GM19452 (cell line): ENCODE results near the gene UNC45A.
"Not testable (repeated sequence)": the region's sequence is repeated elsewhere in the genome, so short reads cannot be mapped to it uniquely, and the experiment has no call there.

Source experiments
- ATAC-seq: cut with Tn5 transposase; IDR thresholded peaks from one replicate; pipeline ENCODE4 v1.9.1; 2021; ENCODE audit not compliant: unreplicated experiment

UNC45A gene

GRCh38 chr15:90915808-90916440 is 19.2 kb upstream of the UNC45A start:
- ATAC-seq = no peak

DNA sequence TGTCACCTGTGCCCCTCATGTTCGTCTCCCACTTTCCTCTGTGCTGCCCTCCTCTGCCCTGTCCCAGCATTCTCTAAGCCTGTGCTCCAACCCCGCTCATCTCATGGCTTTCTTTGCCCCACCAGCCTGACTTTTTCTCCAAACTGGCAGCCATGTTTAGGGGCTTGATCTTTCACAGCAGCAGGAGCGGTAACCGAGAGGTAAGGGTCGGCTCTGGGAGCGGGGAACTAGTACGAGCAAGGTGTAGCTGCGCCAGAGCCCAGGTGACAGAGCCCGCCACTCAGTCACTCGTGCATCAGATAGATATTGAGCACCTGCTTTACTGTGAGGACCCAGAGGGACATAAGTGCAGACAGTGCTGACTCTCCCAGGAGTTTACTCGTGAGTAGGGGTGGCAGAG is 18.6 kb upstream of the UNC45A start:
- ATAC-seq = no peak

DNA sequence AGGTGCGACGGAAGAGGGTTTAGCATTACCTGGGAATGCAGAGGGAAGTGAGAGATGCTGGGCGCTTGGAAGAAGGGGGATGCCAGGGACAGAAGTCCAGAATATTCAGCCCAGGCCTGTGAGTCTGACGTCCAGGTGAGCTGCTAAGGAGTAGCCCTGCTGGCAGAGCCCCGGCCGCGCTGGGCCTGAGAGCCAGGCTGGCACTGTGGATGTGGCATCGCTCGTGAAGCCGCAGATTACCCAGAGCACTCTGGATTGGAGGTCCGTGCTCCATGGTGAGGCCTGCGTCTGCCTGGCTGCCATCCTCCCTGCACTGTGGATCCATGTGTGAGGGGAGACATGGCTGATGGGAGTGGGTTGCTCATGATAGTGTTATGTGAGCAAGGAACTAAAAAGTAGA is 17.5 kb upstream of the UNC45A start:
- ATAC-seq = no peak

DNA sequence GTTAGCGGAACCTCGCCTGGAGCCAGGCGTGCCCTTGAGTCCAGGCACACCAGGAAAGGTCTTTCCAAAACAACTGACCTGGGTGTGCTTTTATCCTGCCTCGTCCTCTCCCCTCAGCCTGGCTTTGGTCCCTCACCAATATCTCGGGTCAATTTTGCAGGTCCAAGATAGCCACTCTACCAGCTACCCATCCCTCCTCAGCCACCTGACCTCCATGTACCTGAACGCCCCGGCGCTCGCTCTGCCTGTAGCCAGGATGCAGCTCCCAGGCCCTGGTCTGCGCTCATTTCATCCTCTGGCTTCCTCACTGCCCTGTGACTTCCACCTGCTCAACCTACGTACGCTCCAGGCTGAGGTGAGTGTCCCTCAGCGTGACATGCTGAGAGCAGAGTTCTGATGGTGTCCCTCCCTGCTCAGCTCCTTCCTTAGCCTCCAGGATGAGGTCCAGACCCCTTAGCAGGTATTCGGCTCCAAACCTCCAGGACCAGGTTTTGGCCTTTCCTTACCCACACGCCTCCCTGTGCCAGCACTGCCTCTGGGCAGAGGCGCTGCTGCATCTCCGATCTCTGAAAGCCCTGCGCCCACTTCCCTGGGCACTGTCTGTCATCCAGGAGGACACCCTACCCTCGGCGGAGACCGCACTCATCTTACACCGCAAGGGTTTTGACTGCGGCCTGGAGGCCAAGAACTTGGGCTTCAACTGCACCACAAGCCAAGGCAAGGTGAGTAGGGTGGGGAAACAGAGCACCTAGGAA is 16.9 kb upstream of the UNC45A start:
- ATAC-seq = no peak

GRCh38 chr15:90918835-90919234 is 16.2 kb upstream of the UNC45A start:
- no peak for ATAC-seq

- no peak for ATAC-seq
Observed at GRCh38 chr15:90921887-90922286, 13.2 kb upstream of the UNC45A start.

GRCh38 chr15:90922712-90923322 is 12.3 kb upstream of the UNC45A start:
- ATAC-seq = peak; percentile 85

- ATAC-seq = no peak
Observed at GRCh38 chr15:90924375-90924774, 10.7 kb upstream of the UNC45A start.

DNA sequence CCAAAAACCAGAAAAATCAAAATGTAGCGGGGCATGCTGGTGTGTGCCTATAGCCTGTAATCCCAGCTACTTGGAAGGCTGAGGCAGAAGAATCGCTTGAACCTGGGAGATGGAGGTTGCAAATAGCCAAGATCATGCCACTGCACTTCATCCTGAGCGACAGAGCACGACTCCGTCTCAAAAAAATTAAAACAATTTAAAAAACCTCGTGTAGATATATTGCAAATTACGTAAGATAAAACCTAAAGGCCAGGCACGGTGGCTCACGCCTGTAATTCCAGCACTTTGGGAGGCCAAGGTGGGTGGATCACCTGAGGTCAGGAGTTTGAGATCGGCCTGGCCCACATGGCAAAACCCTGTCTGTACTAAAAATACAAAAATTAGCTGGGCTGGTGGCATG is 8.3 kb upstream of the UNC45A start:
- ATAC-seq = not testable (repeated sequence)

DNA sequence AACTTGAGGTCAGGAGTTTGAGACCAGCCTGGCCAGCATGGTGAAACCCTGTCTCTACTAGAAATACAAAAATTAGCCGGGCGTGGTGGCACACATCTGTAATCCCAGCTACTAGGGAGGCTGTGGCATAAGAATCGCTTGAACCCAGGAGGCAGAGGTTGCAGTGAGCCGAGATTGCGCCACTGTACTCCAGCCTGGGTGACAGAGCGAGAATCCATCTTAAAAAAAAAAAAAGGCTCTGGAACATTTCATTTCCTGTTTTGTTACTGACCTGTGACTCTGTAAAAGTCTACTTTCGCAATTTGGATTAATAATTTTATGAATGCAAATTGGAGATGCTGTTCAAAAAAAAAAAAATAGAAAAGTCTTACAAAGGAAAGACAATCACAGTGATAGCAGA is 7.0 kb upstream of the UNC45A start:
- not testable (repeated sequence) for ATAC-seq

DNA sequence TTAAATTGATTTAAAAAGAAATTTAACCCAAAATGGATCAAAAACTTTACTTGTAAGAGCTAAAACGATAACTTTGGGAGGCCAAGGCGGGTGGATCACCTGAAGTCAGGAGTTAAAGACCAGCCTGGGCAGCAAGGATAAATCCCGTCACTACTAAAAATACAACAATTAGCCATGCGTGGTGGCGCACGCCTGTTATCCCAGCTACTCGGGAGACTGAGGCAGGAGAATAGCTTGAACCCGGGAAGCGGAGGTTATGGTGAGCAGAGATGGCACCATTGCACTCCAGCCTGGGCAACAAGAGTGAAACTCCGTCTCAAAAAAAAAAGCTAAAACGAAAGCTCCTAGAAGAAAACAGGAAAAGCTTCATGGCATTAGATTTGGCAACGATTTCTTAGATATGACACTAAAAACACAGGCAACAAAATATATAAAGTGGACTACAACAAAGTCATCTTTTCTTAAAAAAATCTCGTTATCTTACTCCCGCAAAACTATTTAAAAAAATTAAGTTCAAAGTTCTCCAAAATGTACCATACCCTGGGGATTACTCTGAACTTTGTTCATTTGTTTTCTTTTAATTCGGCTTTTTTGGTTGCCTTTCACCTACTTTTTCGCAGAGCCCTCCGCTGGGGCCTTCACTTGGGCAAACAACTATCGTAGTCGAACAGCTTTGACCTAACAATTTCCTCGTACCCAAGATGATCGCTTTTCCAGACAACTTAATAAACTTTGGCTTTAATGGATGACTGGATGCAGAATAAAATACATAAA is 5.7 kb upstream of the UNC45A start:
- ATAC-seq = no peak

DNA sequence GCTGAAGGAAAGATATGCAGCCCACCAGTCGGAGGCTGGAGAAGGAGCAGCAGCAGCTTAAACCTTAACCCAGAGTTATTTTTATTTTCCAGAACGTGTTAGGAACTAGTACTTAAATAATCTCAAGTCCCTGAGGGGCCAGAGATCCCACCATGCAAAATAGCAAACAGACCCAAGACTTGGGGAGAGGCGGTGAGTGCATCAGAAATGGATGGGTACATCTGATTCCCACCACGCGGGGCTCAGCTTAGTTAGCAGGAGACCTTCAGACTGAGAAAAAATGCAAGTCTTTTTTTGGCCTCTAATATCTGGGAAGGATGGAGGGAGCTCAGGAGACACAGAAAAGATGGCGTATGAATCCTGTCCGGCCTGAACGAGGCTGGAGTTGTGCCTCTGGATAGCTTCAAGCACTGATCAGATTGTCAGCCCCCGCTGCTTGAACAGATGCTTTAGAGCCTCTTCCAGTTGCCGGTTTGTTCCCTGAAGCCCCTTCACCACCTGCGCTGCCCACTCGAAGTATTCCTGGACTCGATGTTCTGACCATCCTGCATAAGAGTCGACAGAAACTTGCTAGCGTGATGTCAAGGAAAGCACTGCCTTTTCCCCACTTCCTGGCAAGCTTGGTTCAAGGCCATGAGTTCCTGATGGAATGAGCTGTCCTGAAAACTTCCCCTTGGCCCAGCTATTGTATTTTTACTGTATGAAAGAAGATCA is 4.1 kb upstream of the UNC45A start:
- no peak for ATAC-seq

GRCh38 chr15:90931575-90931827 is 3.6 kb upstream of the UNC45A start:
- no peak for ATAC-seq

GRCh38 chr15:90931828-90932659 is 3.0 kb upstream of the UNC45A start, which contains the start of gene HDDC3:
Gene HDDC3 (minus strand): TSS chr15:90932549. CDS start chr15:90932540, 9 bp downstream.
- ATAC-seq = peak; percentile 45

- ATAC-seq = no peak
Observed at GRCh38 chr15:90932660-90932991, 2.5 kb upstream of the UNC45A start.

GRCh38 chr15:90933301-90933700 is 1.8 kb upstream of the UNC45A start:
- no peak for ATAC-seq

GRCh38 chr15:90934256-90934948 is 683 bp upstream of the UNC45A start:
- ATAC-seq = peak; percentile 37

DNA sequence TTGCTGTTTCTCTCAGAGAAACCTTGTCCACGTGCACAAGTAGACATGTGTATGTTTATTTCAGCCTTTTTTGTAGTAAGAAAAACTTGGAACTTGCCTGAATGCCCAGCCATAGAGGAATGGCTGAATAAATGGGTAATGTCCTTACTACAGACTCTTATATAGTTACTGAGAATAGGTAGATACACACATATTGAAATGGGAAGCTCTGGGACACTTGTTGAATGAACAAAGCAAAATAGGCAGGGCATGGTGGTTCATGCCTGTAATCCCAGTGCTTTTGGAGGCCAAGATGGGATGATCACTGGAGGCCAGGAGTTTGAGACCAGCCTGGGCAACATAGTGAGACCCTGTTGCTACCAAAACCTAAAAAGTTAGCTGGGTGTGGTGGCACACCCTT is 1.7 kb downstream of the UNC45A start:
- ATAC-seq = no peak

- ATAC-seq = no peak
Observed at GRCh38 chr15:90938261-90938660, 3.2 kb downstream of the UNC45A start.

GRCh38 chr15:90939756-90940155 is 4.7 kb downstream of the UNC45A start:
- no peak for ATAC-seq
